ENCODE measurements around the gene IGFBP1.

GRCh38 chr7:45890125-45890901 is 2.0 kb downstream of the IGFBP1 start:
- TF ChIP-seq, protein P1, sequence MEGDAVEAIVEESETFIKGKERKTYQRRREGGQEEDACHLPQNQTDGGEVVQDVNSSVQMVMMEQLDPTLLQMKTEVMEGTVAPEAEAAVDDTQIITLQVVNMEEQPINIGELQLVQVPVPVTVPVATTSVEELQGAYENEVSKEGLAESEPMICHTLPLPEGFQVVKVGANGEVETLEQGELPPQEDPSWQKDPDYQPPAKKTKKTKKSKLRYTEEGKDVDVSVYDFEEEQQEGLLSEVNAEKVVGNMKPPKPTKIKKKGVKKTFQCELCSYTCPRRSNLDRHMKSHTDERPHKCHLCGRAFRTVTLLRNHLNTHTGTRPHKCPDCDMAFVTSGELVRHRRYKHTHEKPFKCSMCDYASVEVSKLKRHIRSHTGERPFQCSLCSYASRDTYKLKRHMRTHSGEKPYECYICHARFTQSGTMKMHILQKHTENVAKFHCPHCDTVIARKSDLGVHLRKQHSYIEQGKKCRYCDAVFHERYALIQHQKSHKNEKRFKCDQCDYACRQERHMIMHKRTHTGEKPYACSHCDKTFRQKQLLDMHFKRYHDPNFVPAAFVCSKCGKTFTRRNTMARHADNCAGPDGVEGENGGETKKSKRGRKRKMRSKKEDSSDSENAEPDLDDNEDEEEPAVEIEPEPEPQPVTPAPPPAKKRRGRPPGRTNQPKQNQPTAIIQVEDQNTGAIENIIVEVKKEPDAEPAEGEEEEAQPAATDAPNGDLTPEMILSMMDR (IDR thresholded peaks at IDR 0.05 in 4 of 5, conservative IDR thresholded peaks at IDR 0.05 in 1 of 5): no peak
- TF ChIP-seq POLR2A (IDR thresholded peaks at IDR 0.05): no peak
